Ishikawa (cell line): ENCODE results near the gene USP2.

Source experiments
- CREB1 ChIP-seq: IDR thresholded peaks from 2 replicates; pipeline ENCODE4 v1.6.1; 2012; ENCODE audit warnings: low read depth
- NFIC ChIP-seq: IDR thresholded peaks from 2 replicates; pipeline ENCODE4 v1.6.1; 2012
- RAD21 ChIP-seq: IDR thresholded peaks from 2 replicates; pipeline ENCODE4 v1.6.1; 2012; ENCODE audit warnings: low read depth
- TAF1 ChIP-seq: IDR thresholded peaks from 2 replicates; pipeline ENCODE4 v1.6.1; 2012; ENCODE audit warnings: low read depth, mild to moderate bottlenecking
- TEAD4 ChIP-seq: IDR thresholded peaks from 2 replicates; pipeline ENCODE4 v1.6.1; 2012
- YY1 ChIP-seq: IDR thresholded peaks from 2 replicates; pipeline ENCODE4 v1.6.1; 2012; ENCODE audit warnings: low read depth
- ZBTB7A ChIP-seq: IDR thresholded peaks from 2 replicates; pipeline ENCODE4 v1.6.1; 2012; ENCODE audit warnings: low read depth
- TF ChIP-seq, protein P1 (sequence below): IDR thresholded peaks from 2 replicates; pipeline ENCODE4 v1.6.1; 2012; ENCODE audit warnings: low read depth, mild to moderate bottlenecking

- TF ChIP-seq YY1 (no peak), TAF1 (no peak), TEAD4 (no peak), RAD21 (no peak), CREB1 (no peak), ZBTB7A (no peak), NFIC (no peak)
- TF ChIP-seq, protein P1, sequence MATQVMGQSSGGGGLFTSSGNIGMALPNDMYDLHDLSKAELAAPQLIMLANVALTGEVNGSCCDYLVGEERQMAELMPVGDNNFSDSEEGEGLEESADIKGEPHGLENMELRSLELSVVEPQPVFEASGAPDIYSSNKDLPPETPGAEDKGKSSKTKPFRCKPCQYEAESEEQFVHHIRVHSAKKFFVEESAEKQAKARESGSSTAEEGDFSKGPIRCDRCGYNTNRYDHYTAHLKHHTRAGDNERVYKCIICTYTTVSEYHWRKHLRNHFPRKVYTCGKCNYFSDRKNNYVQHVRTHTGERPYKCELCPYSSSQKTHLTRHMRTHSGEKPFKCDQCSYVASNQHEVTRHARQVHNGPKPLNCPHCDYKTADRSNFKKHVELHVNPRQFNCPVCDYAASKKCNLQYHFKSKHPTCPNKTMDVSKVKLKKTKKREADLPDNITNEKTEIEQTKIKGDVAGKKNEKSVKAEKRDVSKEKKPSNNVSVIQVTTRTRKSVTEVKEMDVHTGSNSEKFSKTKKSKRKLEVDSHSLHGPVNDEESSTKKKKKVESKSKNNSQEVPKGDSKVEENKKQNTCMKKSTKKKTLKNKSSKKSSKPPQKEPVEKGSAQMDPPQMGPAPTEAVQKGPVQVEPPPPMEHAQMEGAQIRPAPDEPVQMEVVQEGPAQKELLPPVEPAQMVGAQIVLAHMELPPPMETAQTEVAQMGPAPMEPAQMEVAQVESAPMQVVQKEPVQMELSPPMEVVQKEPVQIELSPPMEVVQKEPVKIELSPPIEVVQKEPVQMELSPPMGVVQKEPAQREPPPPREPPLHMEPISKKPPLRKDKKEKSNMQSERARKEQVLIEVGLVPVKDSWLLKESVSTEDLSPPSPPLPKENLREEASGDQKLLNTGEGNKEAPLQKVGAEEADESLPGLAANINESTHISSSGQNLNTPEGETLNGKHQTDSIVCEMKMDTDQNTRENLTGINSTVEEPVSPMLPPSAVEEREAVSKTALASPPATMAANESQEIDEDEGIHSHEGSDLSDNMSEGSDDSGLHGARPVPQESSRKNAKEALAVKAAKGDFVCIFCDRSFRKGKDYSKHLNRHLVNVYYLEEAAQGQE = no peak
Measured at GRCh38 chr11:119421351-119421750, 39.9 kb upstream of the USP2 start.
